GM23338 (cell line): ENCODE data around the gene SLC19A1. TPM values are rescaled to one million over a fixed set of nuclear protein-coding genes. Genes with fewer than 3 reads are reported as not detected.

Experiments used
- ATAC-seq: fragments of 200-7000 bp; cut with Tn5 transposase; 3 replicates; pipeline ENCODE4 v1.9.1; 2020
- DNase-seq: peaks from one replicate; pipeline ENCODE4 v3.0.0-alpha.2; 2015; ENCODE audit warnings: low spot score
- H2AFZ ChIP-seq: fragments of 200-600 bp; sonication (generic); 2 replicates; pipeline ENCODE4 v1.8.0; 2016; ENCODE audit warnings: antibody characterized with exemption, mild to moderate bottlenecking, moderate library complexity
- H3F3A ChIP-seq: fragments of 200-600 bp; sonication (generic); replicated peaks from 2 replicates; pipeline ENCODE4 v1.8.0; 2017; ENCODE audit warnings: antibody characterized with exemption, mixed run types, low read depth
- H3K27ac ChIP-seq: fragments of 200-600 bp; sonication (generic); 2 replicates; pipeline ENCODE4 v1.6.1; 2016; ENCODE audit warnings: low read depth
- H3K27me3 ChIP-seq: fragments of 200-600 bp; sonication (generic); 2 replicates; pipeline ENCODE4 v1.8.0; 2016; ENCODE audit warnings: mild to moderate bottlenecking, mixed run types, moderate library complexity; ENCODE audit not compliant: insufficient read depth
- H3K36me3 ChIP-seq: fragments of 200-600 bp; sonication (generic); 2 replicates; pipeline ENCODE4 v1.8.0; 2016; ENCODE audit warnings: mild to moderate bottlenecking; ENCODE audit not compliant: insufficient read depth
- H3K4me1 ChIP-seq: fragments of 200-600 bp; sonication (generic); 2 replicates; pipeline ENCODE4 v1.8.0; 2016; ENCODE audit warnings: mild to moderate bottlenecking, moderate library complexity; ENCODE audit not compliant: insufficient read depth
- H3K4me2 ChIP-seq: fragments of 200-600 bp; sonication (generic); 2 replicates; pipeline ENCODE4 v1.7.1; 2017; ENCODE audit warnings: mixed run types
- H3K4me3 ChIP-seq: fragments of 200-600 bp; sonication (generic); 2 replicates; pipeline ENCODE4 v1.6.1; 2016; ENCODE audit warnings: mixed run types
- H3K79me2 ChIP-seq: fragments of 200-600 bp; sonication (generic); replicated peaks from 2 replicates; pipeline ENCODE4 v1.8.0; 2017; ENCODE audit warnings: mild to moderate bottlenecking; ENCODE audit not compliant: insufficient read depth
- H3K9me2 ChIP-seq: fragments of 200-600 bp; sonication (generic); 2 replicates; pipeline ENCODE4 v1.8.0; 2017; ENCODE audit not compliant: insufficient read depth
- H4K20me1 ChIP-seq: fragments of 200-600 bp; sonication (generic); replicated peaks from 2 replicates; pipeline ENCODE4 v1.8.0; 2017; ENCODE audit warnings: mild to moderate bottlenecking; ENCODE audit not compliant: insufficient read depth
- H3K27ac Mint-ChIP-seq: 2 replicates; pipeline ENCODE4 v1.8.0; 2020; ENCODE audit warnings: inconsistent platforms, mild to moderate bottlenecking, moderate library complexity, mixed read lengths
- H3K27me3 Mint-ChIP-seq: 3 replicates; pipeline ENCODE4 v1.8.0; 2022; ENCODE audit warnings: low read depth, mild to moderate bottlenecking, moderate library complexity, mixed read lengths, inconsistent platforms; ENCODE audit not compliant: insufficient read depth, poor library complexity
- H3K36me3 Mint-ChIP-seq: 3 replicates; pipeline ENCODE4 v1.8.0; 2021; ENCODE audit warnings: low read depth, mild to moderate bottlenecking, inconsistent platforms, moderate library complexity, mixed read lengths
- H3K4me1 Mint-ChIP-seq: 3 replicates; pipeline ENCODE4 v1.8.0; 2020; ENCODE audit warnings: mild to moderate bottlenecking, inconsistent platforms, mixed read lengths
- H3K4me3 Mint-ChIP-seq: 3 replicates; pipeline ENCODE4 v1.8.0; 2021; ENCODE audit warnings: moderate library complexity, mild to moderate bottlenecking, inconsistent platforms, mixed read lengths
- H3K9me3 Mint-ChIP-seq: 3 replicates; pipeline ENCODE4 v1.8.0; 2020; ENCODE audit warnings: moderate library complexity, mild to moderate bottlenecking, inconsistent platforms, mixed read lengths
- CREB1 ChIP-seq: fragments of 250-450 bp; sonication (Bioruptor Pico); IDR thresholded peaks from 2 replicates; pipeline ENCODE4 v1.5.0; 2020; ENCODE audit warnings: low read depth, mild to moderate bottlenecking, moderate library complexity
- ETS1 ChIP-seq: IDR thresholded peaks from 2 replicates; pipeline ENCODE4 v1.6.1; 2016; ENCODE audit warnings: antibody characterized with exemption
- EZH2phosphoT487 ChIP-seq: fragments of 200-600 bp; sonication (generic); IDR thresholded peaks from one replicate; pipeline ENCODE4 v1.8.1; 2018; ENCODE audit warnings: antibody characterized with exemption; ENCODE audit not compliant: unreplicated experiment
- JUNB ChIP-seq: IDR thresholded peaks from one replicate; pipeline ENCODE4 v1.6.1; 2016; ENCODE audit warnings: antibody characterized with exemption; ENCODE audit not compliant: unreplicated experiment
- NANOG ChIP-seq: IDR thresholded peaks from 2 replicates; pipeline ENCODE4 v1.6.1; 2016; ENCODE audit warnings: antibody characterized with exemption, borderline replicate concordance
- POLR2AphosphoS5 ChIP-seq: IDR thresholded peaks from 2 replicates; pipeline ENCODE4 v1.6.1; 2016; ENCODE audit warnings: antibody characterized with exemption, low read depth
- REST ChIP-seq: IDR thresholded peaks from one replicate; pipeline ENCODE4 v1.6.1; 2018; ENCODE audit warnings: antibody characterized with exemption; ENCODE audit not compliant: unreplicated experiment
- ZNF114 ChIP-seq: fragments of 250-450 bp; sonication (Bioruptor Pico); IDR thresholded peaks from 2 replicates; pipeline ENCODE4 v1.5.0; 2020; ENCODE audit warnings: mild to moderate bottlenecking, moderate library complexity
- ZNF462 ChIP-seq: fragments of 250-450 bp; sonication (Bioruptor Pico); IDR thresholded peaks from 2 replicates; pipeline ENCODE4 v1.5.0; 2020; ENCODE audit warnings: mild to moderate bottlenecking, moderate library complexity
- polyA plus RNA-seq: library from polyadenylated mRNA; unstranded; fragments of >200 nt; fragmentation: Nextera tagmentation; extraction: Ambion mirVana; gene quantifications from 2 replicates; pipeline ENCODE4 v1.2.1, GENCODE V29; 2016
- total RNA-seq: library from RNA; depleted of rRNA; stranded (reverse); fragments of >200 nt; shearing (Covaris generic); gene quantifications from 2 replicates; pipeline ENCODE4 v1.2.3, GENCODE V29; 2014

The SLC19A1 gene
- total and polyA plus RNA-seq, 2 experiments from 2014 or later, result 31.2 to 33.0 TPM

GRCh38 chr21:45455674-45456583, 86.3 kb downstream of the SLC19A1 start:
- Mint-ChIP-seq H3K27ac (no peak overlapping the region; the same call in 1 of the 2 replicates), H3K9me3 (peaks cover 3% of the 10 kb centered on the region; the same call in 1 of the 3 replicates), H3K36me3 (peaks cover 26% of the 10 kb centered on the region), H3K27me3 (peaks cover 2% of the 10 kb centered on the region), H3K4me3 (no peak overlapping the region), H3K4me1 (peaks cover 11% of the 10 kb centered on the region; the same call in 2 of the 3 replicates)
- TF ChIP-seq POLR2AphosphoS5 (no peak), NANOG (no peak), ZNF114 (no peak), EZH2phosphoT487 (no peak), JUNB (no peak)
- Histone ChIP-seq H3K36me3 (no peaks in the 10 kb centered on the region), H3F3A (peaks cover 16% of the 10 kb centered on the region), H2AFZ (no peak overlapping the region), H3K4me1 (no peaks in the 10 kb centered on the region), H3K27me3 (no peaks in the 10 kb centered on the region), H4K20me1 (peaks cover 13% of the 10 kb centered on the region; the same call in 1 of the 2 replicates), H3K4me3 (no peak overlapping the region), H3K27ac (no peak overlapping the region), H3K79me2 (peaks cover 58% of the 10 kb centered on the region), H3K9me2 (peaks cover 7% of the 10 kb centered on the region; the same call in 1 of the 2 replicates), H3K4me2 (no peak overlapping the region)
- ATAC-seq (no peak), DNase-seq (no peak)

GRCh38 chr21:45454926-45455673, 87.1 kb downstream of the SLC19A1 start:
- H3K27ac Mint-ChIP-seq, result no peak overlapping the region; the same call in 1 of the 2 replicates
- Histone ChIP-seq H3K27ac (no peak overlapping the region), H2AFZ (no peak overlapping the region), H3K27me3 (no peaks in the 10 kb centered on the region), H3K4me1 (no peaks in the 10 kb centered on the region), H3F3A (peaks cover 16% of the 10 kb centered on the region), H4K20me1 (peaks cover 13% of the 10 kb centered on the region; the same call in 1 of the 2 replicates), H3K4me3 (no peak overlapping the region), H3K9me2 (peaks cover 7% of the 10 kb centered on the region; the same call in 1 of the 2 replicates), H3K79me2 (peaks cover 55% of the 10 kb centered on the region), H3K4me2 (no peak overlapping the region), H3K36me3 (no peaks in the 10 kb centered on the region)
- no peak overlapping the region for H3K4me3 Mint-ChIP-seq
- peaks cover 19% of the 10 kb centered on the region for H3K36me3 Mint-ChIP-seq
- ATAC-seq, result peak; percentile 43
- H3K9me3 Mint-ChIP-seq, result peaks cover 3% of the 10 kb centered on the region; the same call in 1 of the 3 replicates
- no peak for DNase-seq
- peaks cover 7% of the 10 kb centered on the region; the same call in 2 of the 3 replicates for H3K4me1 Mint-ChIP-seq
- peaks cover 2% of the 10 kb centered on the region for H3K27me3 Mint-ChIP-seq
- TF ChIP-seq ZNF462 (CRISPR knock-in tag), result no peak
- TF ChIP-seq CREB1 (CRISPR knock-in tag), result no peak
- no peak for TF ChIP-seq ETS1
- TF ChIP-seq REST, result no peak
